Coronary artery (tissue), 2 donors: Measurements from ENCODE around the gene GALNT6.

ENCODE experiments used
- DNase-seq: peaks from one replicate; pipeline ENCODE4 v3.0.0-alpha.2; 2017; ENCODE audit warnings: low spot score
- H3K27ac ChIP-seq, 2 donors: fragments of 200-600 bp; sonication (generic); one replicate each; pipeline ENCODE4 v1.5.1; 2016 to 2019
- H3K4me3 ChIP-seq: fragments of 200-600 bp; sonication (generic); 2 replicates; pipeline ENCODE4 v1.5.1; 2016; ENCODE audit warnings: mild to moderate bottlenecking, moderate library complexity
- CTCF ChIP-seq: fragments of 200-600 bp; sonication (generic); IDR thresholded peaks from one replicate; pipeline ENCODE4 v1.5.1; 2019; ENCODE audit warnings: antibody characterized with exemption

The GALNT6 gene

GRCh38 chr12:51417826-51418225 is 26.6 kb upstream of the GALNT6 start:
- no peak for TF ChIP-seq CTCF
- Histone ChIP-seq H3K27ac (no peak overlapping the region), H3K4me3 (no peak overlapping the region)
- no peak for DNase-seq

- H3K27ac ChIP-seq: no peak overlapping the region
- DNase-seq: no peak
- no peak overlapping the region for H3K4me3 ChIP-seq
- no peak for TF ChIP-seq CTCF
Observed at GRCh38 chr12:51415931-51416330, 24.7 kb upstream of the GALNT6 start.

- Histone ChIP-seq H3K4me3 (no peak overlapping the region), H3K27ac (no peak overlapping the region)
- no peak for DNase-seq
- no peak for TF ChIP-seq CTCF
Observed at GRCh38 chr12:51413791-51414190, 22.6 kb upstream of the GALNT6 start.

- TF ChIP-seq CTCF: no peak
- Histone ChIP-seq H3K27ac (no peak overlapping the region), H3K4me3 (no peak overlapping the region)
- no peak for DNase-seq
Observed at GRCh38 chr12:51413149-51413548, 21.9 kb upstream of the GALNT6 start.

- Histone ChIP-seq H3K4me3 (no peak overlapping the region), H3K27ac (no peak overlapping the region)
- no peak for TF ChIP-seq CTCF
- DNase-seq: no peak
Observed at GRCh38 chr12:51409846-51410245, 18.6 kb upstream of the GALNT6 start.

- TF ChIP-seq CTCF: no peak
- Histone ChIP-seq H3K4me3 (no peak overlapping the region), H3K27ac (no peak overlapping the region)
- DNase-seq: no peak
Observed at GRCh38 chr12:51407604-51408003, 16.4 kb upstream of the GALNT6 start.

GRCh38 chr12:51406859-51407258 is 15.7 kb upstream of the GALNT6 start:
- H3K4me3 ChIP-seq: no peak overlapping the region
- no peak for DNase-seq
- no peak for TF ChIP-seq CTCF
- no peak overlapping the region for H3K27ac ChIP-seq
